Fibroblast of pulmonary artery (primary cell): ENCODE data around the gene CCL17.

Source experiments
- DNase-seq: peaks from one replicate; pipeline ENCODE4 v3.0.0-alpha.2; 2010; ENCODE audit warnings: low read depth
- H3K4me3 ChIP-seq: replicated peaks from 2 replicates; pipeline ENCODE4 v1.5.1; 2011; ENCODE audit warnings: low read depth, mild to moderate bottlenecking, control low read depth, low read length, moderate library complexity
- CTCF ChIP-seq: IDR thresholded peaks from 2 replicates; pipeline ENCODE4 v1.5.1; 2011; ENCODE audit warnings: mild to moderate bottlenecking, control low read depth, low read length, inconsistent platforms; ENCODE audit errors: missing control alignments

Gene CCL17

GRCh38 chr16:57445510-57445909, 40.9 kb downstream of the CCL17 start:
- H3K4me3 ChIP-seq, result no peak overlapping the region
- TF ChIP-seq CTCF, result no peak
- no peak for DNase-seq

GRCh38 chr16:57446531-57447185, 42.1 kb downstream of the CCL17 start:
- H3K4me3 ChIP-seq, result peak overlapping the region; percentile 94
- no peak for TF ChIP-seq CTCF
- DNase-seq, result peak; percentile 34

GRCh38 chr16:57447186-57447962, 42.8 kb downstream of the CCL17 start, which contains the start of the genes CIAPIN1 and COQ9:
CIAPIN1 (minus strand) TSS chr16:57447385; CDS start chr16:57440928, 6,457 bp downstream.
COQ9 (plus strand) TSS chr16:57447479; CDS start chr16:57447506, 27 bp downstream.
- H3K4me3 ChIP-seq, result peak within 1 kb of the TSS; percentile 94
- DNase-seq, result peak; percentile 93
- TF ChIP-seq CTCF, result no peak

GRCh38 chr16:57452021-57452420, 47.5 kb downstream of the CCL17 start:
- DNase-seq, result no peak
- TF ChIP-seq CTCF, result no peak
- H3K4me3 ChIP-seq, result no peak overlapping the region

GRCh38 chr16:57462209-57462977, 57.8 kb downstream of the CCL17 start, which contains the start of gene POLR2C:
POLR2C (plus strand) TSS chr16:57462679; CDS start chr16:57462725, 46 bp downstream.
- H3K4me3 ChIP-seq, result peak within 1 kb of the TSS; percentile 90
- DNase-seq, result peak; percentile 90
- peak; percentile 95 for TF ChIP-seq CTCF

- DNase-seq, result no peak
- TF ChIP-seq CTCF, result no peak
- peak overlapping the region; percentile 90 for H3K4me3 ChIP-seq
Measured at GRCh38 chr16:57462978-57463362, 58.4 kb downstream of the CCL17 start.
